ENCODE measurements around the gene ANAPC16. TPM values are rescaled to one million over a fixed set of nuclear protein-coding genes. Genes with fewer than 3 reads are reported as not detected.

ANAPC16 gene
- polyA plus RNA-seq, 1 experiment = 67.0 TPM

DNA sequence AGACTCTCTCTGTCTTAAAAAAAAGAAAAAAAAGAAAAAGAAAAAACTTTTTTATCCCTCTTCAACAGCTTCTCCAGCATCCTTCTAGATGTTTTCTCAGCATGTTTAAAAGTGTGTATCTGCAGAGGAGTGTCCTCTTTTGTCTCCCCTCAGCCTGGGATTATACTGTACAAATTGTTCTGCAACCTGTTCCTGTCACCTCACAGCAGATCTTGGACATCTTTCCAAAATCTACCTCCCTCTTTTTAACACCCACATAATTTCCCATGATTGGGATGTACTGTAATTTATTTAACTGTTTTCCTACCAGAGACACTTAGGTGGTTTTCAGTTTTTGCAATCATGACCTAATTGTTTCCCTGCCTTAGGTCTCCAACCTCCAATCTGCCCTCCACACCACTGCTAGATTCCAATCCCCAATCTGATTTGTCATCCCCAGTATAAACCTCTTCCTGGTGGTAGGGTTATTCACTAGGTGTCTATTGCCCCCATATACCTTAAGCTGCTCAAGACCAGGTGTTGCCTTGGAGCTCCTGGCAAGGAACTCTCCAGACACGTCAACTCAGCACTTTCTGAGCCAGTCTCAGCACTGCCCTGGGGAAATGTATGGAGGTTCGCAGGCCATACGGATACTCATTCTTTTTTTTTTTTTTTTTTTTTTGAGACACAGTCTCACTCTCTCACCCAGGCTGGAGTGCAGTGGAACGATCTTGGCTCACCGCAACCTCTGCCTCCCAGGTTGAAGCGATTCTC is 40.3 kb downstream of the ANAPC16 start:
- DNase-seq (ENCODE audit: low read depth, low spot score) = no peak
- TF ChIP-seq, protein P1, sequence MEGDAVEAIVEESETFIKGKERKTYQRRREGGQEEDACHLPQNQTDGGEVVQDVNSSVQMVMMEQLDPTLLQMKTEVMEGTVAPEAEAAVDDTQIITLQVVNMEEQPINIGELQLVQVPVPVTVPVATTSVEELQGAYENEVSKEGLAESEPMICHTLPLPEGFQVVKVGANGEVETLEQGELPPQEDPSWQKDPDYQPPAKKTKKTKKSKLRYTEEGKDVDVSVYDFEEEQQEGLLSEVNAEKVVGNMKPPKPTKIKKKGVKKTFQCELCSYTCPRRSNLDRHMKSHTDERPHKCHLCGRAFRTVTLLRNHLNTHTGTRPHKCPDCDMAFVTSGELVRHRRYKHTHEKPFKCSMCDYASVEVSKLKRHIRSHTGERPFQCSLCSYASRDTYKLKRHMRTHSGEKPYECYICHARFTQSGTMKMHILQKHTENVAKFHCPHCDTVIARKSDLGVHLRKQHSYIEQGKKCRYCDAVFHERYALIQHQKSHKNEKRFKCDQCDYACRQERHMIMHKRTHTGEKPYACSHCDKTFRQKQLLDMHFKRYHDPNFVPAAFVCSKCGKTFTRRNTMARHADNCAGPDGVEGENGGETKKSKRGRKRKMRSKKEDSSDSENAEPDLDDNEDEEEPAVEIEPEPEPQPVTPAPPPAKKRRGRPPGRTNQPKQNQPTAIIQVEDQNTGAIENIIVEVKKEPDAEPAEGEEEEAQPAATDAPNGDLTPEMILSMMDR (IDR thresholded peaks at IDR 0.05; ENCODE audit: low read depth, low read length) = no peak
- no peak overlapping the region for H3K27ac ChIP-seq (ENCODE audit: low read depth, low read length)
- H3K4me3 ChIP-seq (ENCODE audit: low read depth, low read length) = no peak overlapping the region
- CTCF ChIA-PET = interaction anchor here (1.0 kb wide), 1 partner anchor 11 kb away, joined by 8 read pairs; no protein-coding TSS in a partner anchor
- H3K9me3 ChIP-seq (ENCODE audit: control insufficient read depth, insufficient read depth, low read length) = no peaks in the 10 kb centered on the region
- POLR2A ChIA-PET = interaction anchor here (0.6 kb wide), 1 partner anchor 17 kb away, joined by 4 read pairs; the partner anchor contains the start of gene DDIT4
- H3K27me3 ChIP-seq (ENCODE audit: control insufficient read depth, insufficient read depth, low read length) = no peaks in the 10 kb centered on the region

DNA sequence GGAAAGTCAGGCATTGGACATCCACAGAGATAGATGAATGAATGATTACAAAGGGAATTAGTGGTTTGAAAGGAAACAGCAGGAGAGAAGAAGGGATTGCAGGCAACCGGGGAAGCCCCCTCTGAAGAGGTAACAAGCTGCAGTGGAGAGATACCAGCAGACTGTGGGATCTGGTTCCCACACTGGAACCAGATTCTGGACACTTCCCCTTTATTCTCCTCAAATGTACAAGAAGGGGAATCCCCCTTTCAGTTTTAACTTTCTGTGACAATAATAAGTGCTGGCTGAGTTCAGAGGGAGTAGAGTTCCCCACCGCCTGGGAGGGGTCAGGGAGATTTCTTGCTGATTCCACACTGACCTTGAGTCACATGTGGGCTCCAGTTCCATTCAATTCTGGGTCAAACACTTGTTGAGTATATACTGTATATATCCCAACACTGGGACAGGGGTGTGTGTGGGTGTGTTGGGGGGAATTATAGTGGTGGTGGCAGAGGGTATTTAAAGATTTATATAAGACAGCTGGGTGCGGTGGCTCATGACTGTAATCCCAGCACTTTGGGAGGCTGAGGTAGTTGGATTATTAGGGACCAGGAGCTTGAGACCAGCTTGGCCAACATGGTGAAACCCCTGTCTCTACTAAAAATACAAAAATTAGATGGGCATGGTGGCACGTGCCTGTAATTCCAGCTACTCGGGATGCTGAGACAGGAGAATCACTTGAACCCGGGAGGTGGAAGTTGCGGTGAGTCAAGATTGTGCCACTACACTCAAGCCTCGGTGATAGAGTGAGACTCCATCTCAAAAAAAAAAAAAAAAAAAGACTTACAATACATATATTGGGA is 41.5 kb downstream of the ANAPC16 start:
- ChIA-PET CTCF (no interaction called here), POLR2A (interaction anchor here (4.9 kb wide), 1 partner anchor 17 kb away, joined by 63 read pairs; the partner anchor contains the start of gene DDIT4)
- Histone ChIP-seq H3K4me3 (ENCODE audit: low read depth, low read length) (no peak overlapping the region), H3K9me3 (ENCODE audit: control insufficient read depth, insufficient read depth, low read length) (no peaks in the 10 kb centered on the region), H3K27ac (ENCODE audit: low read depth, low read length) (peak overlapping the region; percentile 11), H3K27me3 (ENCODE audit: control insufficient read depth, insufficient read depth, low read length) (no peaks in the 10 kb centered on the region)
- TF ChIP-seq, protein P1 (IDR thresholded peaks at IDR 0.05; ENCODE audit: low read depth, low read length) = no peak
- no peak for DNase-seq (ENCODE audit: low read depth, low spot score)

DNA sequence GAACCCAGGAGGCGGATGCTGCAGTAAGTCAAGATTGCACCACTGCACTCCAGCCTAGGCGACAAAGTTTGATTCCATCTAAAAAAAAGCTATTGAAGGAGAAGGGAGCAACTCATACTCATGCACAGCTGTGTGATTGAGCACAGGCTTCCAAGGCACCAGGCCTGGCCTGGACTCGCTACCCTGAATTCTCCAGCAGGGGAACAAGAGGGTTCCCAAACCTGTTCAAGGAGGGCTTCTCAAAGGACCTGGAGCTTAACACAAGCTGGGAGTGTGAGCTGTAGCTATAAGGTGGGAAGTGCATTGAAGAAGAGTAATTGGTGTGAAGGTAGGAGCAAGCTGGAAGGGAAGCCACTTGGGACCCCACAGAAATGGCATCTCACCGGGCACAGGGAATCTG is 42.8 kb downstream of the ANAPC16 start:
- Histone ChIP-seq H3K4me3 (ENCODE audit: low read depth, low read length) (no peak overlapping the region), H3K27ac (ENCODE audit: low read depth, low read length) (no peak overlapping the region), H3K27me3 (ENCODE audit: control insufficient read depth, insufficient read depth, low read length) (no peaks in the 10 kb centered on the region), H3K9me3 (ENCODE audit: control insufficient read depth, insufficient read depth, low read length) (no peaks in the 10 kb centered on the region)
- DNase-seq (ENCODE audit: low read depth, low spot score) = no peak
- TF ChIP-seq, protein P1 (IDR thresholded peaks at IDR 0.05; ENCODE audit: low read depth, low read length) = no peak
- ChIA-PET POLR2A (interaction anchor here (0.6 to 4.9 kb wide), 3 partner anchors 15 to 61 kb away, joined by 5 to 63 read pairs (median 10); partner anchors contain the start of gene DDIT4), CTCF (no interaction called here)

DNA sequence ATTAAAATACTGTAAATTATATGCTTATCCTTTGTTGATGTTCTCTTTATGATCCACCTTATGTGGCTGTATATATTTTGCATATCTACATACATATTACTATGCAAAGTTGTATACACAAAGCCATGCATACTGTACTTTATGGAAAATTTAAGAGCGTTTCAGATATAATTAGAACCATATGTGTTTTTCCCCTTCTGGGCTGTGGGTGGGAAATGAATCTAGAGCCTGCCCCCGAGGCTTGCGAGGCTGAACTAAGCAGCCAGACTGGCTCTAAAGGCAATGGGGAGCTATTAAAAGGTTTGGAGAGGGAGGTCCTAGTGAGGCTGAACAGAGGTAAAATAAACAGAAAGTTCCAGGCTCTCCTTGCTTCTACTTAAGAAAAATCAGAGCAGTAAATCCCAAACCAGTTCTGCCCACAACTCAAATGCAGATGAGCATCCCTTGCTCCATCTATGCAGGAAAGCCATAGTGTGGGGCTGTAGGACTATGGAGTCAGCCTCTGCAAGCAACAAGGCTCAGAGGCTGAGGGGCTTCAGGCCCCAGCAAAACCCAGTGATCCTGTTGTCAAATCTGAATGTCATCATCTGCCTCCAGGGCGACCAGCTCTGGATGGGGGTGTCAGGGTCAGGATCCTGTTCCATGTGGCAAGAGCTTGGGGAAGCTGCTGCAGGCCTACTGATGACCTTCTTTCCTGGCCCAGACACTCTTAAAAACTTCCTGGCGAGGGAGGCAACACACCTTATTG is 43.9 kb downstream of the ANAPC16 start:
- H3K9me3 ChIP-seq (ENCODE audit: control insufficient read depth, insufficient read depth, low read length) = no peaks in the 10 kb centered on the region
- H3K27me3 ChIP-seq (ENCODE audit: control insufficient read depth, insufficient read depth, low read length) = no peaks in the 10 kb centered on the region
- TF ChIP-seq, protein P1 (IDR thresholded peaks at IDR 0.05; ENCODE audit: low read depth, low read length) = no peak
- peak overlapping the region; percentile 84 for H3K27ac ChIP-seq (ENCODE audit: low read depth, low read length)
- ChIA-PET POLR2A (interaction anchor here (0.5 to 4.9 kb wide), 4 partner anchors 14 to 66 kb away, joined by 3 to 63 read pairs (median 7); partner anchors contain the start of gene DDIT4), CTCF (interaction anchor here (1.3 kb wide), 1 partner anchor 15 kb away, joined by 5 read pairs; no protein-coding TSS in a partner anchor)
- H3K4me3 ChIP-seq (ENCODE audit: low read depth, low read length) = no peak overlapping the region
- no peak for DNase-seq (ENCODE audit: low read depth, low spot score)
